ENCODE results near the gene MALSU1.

Gene MALSU1

GRCh38 chr7:23335136-23335535 is 36.0 kb downstream of the MALSU1 start:
- no peak for DNase-seq (ENCODE audit: low read depth in 2 of 2)

- DNase-seq (ENCODE audit: low read depth in 2 of 2) = no peak
Measured at GRCh38 chr7:23335621-23336020, 36.5 kb downstream of the MALSU1 start.

GRCh38 chr7:23336086-23336485 is 36.9 kb downstream of the MALSU1 start:
- no peak for DNase-seq (ENCODE audit: low read depth in 2 of 2)

- DNase-seq (ENCODE audit: low read depth in 2 of 2) = no peak
Measured at GRCh38 chr7:23336799-23337283, 37.7 kb downstream of the MALSU1 start.

GRCh38 chr7:23337374-23337773 is 38.2 kb downstream of the MALSU1 start:
- no peak for DNase-seq (ENCODE audit: low read depth in 2 of 2)

- no peak for DNase-seq (ENCODE audit: low read depth in 2 of 2)
Measured at GRCh38 chr7:23338439-23338838, 39.3 kb downstream of the MALSU1 start.

- no peak for DNase-seq (ENCODE audit: low read depth in 2 of 2)
Measured at GRCh38 chr7:23338863-23339262, 39.7 kb downstream of the MALSU1 start.

- DNase-seq (ENCODE audit: low read depth in 2 of 2) = no peak
Measured at GRCh38 chr7:23341846-23342598, 42.9 kb downstream of the MALSU1 start.

GRCh38 chr7:23343102-23343501 is 44.0 kb downstream of the MALSU1 start:
- DNase-seq (ENCODE audit: low read depth in 2 of 2) = no peak

- DNase-seq (ENCODE audit: low read depth in 2 of 2) = no peak
Measured at GRCh38 chr7:23343806-23344475, 44.8 kb downstream of the MALSU1 start.

GRCh38 chr7:23345601-23346000 is 46.5 kb downstream of the MALSU1 start:
- no peak for DNase-seq (ENCODE audit: low read depth in 2 of 2)

GRCh38 chr7:23346316-23346715 is 47.2 kb downstream of the MALSU1 start:
- DNase-seq (ENCODE audit: low read depth in 2 of 2) = no peak

GRCh38 chr7:23347033-23347681 is 48.0 kb downstream of the MALSU1 start:
- no peak for DNase-seq (ENCODE audit: low read depth in 2 of 2)

- no peak for DNase-seq (ENCODE audit: low read depth in 2 of 2)
Measured at GRCh38 chr7:23347682-23348180, 48.6 kb downstream of the MALSU1 start.

- no peak for DNase-seq (ENCODE audit: low read depth in 2 of 2)
Measured at GRCh38 chr7:23349484-23350157, 50.5 kb downstream of the MALSU1 start.

- DNase-seq (ENCODE audit: low read depth in 2 of 2) = no peak
Measured at GRCh38 chr7:23350466-23350865, 51.3 kb downstream of the MALSU1 start.

- no peak for DNase-seq (ENCODE audit: low read depth in 2 of 2)
Measured at GRCh38 chr7:23353172-23353571, 54.0 kb downstream of the MALSU1 start.

- DNase-seq (ENCODE audit: low read depth in 2 of 2) = no peak
Measured at GRCh38 chr7:23356168-23356567, 57.0 kb downstream of the MALSU1 start.

GRCh38 chr7:23356726-23357125 is 57.6 kb downstream of the MALSU1 start:
- DNase-seq (ENCODE audit: low read depth in 2 of 2) = no peak

- DNase-seq (ENCODE audit: low read depth in 2 of 2) = no peak
Measured at GRCh38 chr7:23357190-23358093, 58.3 kb downstream of the MALSU1 start.

GRCh38 chr7:23358152-23358674 is 59.1 kb downstream of the MALSU1 start:
- DNase-seq (ENCODE audit: low read depth in 2 of 2) = no peak

Data from activated CD4-positive, alpha-beta T cell treated with anti-CD3 and anti-CD28 coated beads for 24 hours (primary cell).